Activated naive CD8-positive, alpha-beta T cell (primary cell): ENCODE measurements around the gene PDE4D.
"Not testable (repeated sequence)": the region's sequence is repeated elsewhere in the genome, so short reads cannot be mapped to it uniquely, and the experiment has no call there.

ENCODE experiments used
- H3K27ac Mint-ChIP-seq: one replicate; pipeline ENCODE4 v1.8.0; 2021; ENCODE audit warnings: mixed read lengths
- H3K27me3 Mint-ChIP-seq: one replicate; pipeline ENCODE4 v1.8.0; 2021; ENCODE audit warnings: mixed read lengths
- H3K36me3 Mint-ChIP-seq: one replicate; pipeline ENCODE4 v1.8.0; 2021; ENCODE audit warnings: mixed read lengths
- H3K4me1 Mint-ChIP-seq: one replicate; pipeline ENCODE4 v1.8.0; 2021; ENCODE audit warnings: low read depth, mixed read lengths
- H3K4me3 Mint-ChIP-seq: one replicate; pipeline ENCODE4 v1.8.0; 2021; ENCODE audit warnings: mild to moderate bottlenecking, mixed read lengths
- H3K9me3 Mint-ChIP-seq: one replicate; pipeline ENCODE4 v1.8.0; 2021; ENCODE audit warnings: low read depth, mixed read lengths

Gene PDE4D

DNA sequence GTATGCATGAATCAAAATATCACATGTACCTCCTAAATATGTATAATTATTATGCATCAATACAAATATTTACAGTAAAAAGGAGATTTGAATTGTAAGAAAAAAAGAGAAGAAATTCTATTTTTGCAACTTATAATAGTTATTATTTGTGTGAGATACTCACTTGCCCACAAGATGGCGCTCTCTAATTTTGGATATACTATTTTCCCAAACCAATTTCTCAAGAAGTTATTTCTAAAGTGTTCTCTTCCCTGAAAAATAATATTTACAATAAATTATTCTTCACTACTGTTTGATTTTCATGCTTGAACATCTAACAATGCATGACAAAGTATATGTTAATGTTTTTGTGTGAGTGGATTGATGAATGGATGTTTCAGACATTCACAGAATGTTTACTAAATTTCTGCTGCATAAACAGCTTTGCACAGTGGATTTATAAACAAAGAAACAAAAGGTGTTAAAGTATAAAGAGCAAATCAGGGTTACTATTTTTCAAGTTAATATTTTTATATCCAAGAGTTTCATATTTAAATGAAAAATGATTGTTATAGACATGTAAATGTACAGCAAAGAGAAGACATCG, 503.4 kb downstream of the PDE4D start:
- Mint-ChIP-seq H3K27me3 (peaks cover 5% of the 10 kb centered on the region), H3K4me1 (no peaks in the 10 kb centered on the region)

DNA sequence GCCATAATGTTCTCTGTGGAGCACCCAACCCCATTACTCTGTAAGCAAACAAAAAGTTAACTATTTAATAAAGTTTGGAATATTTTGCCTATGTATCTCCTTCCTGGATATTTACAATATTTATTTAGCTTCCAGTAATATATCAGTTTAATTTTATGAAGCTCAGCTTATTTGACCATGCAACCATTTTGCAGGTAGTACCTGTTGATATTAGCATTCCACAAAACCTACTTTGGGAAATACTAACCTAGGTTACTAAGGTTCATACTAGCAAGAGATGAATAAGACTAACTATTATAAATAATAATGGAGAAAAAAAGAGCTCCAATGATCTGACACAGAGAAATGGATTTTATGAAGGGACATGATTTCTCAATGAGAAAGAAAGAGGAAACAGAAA, 506.4 kb downstream of the PDE4D start:
- Mint-ChIP-seq H3K9me3 (no peaks in the 10 kb centered on the region), H3K27me3 (peaks cover 5% of the 10 kb centered on the region), H3K4me3 (no peak overlapping the region), H3K4me1 (no peaks in the 10 kb centered on the region), H3K36me3 (no peaks in the 10 kb centered on the region), H3K27ac (no peak overlapping the region)

More for the DNA sequence above, 503.4 kb downstream of the PDE4D start:
- no peaks in the 10 kb centered on the region for H3K9me3 Mint-ChIP-seq
- H3K27ac Mint-ChIP-seq: no peak overlapping the region
- H3K36me3 Mint-ChIP-seq: no peaks in the 10 kb centered on the region
- H3K4me3 Mint-ChIP-seq: no peak overlapping the region

DNA sequence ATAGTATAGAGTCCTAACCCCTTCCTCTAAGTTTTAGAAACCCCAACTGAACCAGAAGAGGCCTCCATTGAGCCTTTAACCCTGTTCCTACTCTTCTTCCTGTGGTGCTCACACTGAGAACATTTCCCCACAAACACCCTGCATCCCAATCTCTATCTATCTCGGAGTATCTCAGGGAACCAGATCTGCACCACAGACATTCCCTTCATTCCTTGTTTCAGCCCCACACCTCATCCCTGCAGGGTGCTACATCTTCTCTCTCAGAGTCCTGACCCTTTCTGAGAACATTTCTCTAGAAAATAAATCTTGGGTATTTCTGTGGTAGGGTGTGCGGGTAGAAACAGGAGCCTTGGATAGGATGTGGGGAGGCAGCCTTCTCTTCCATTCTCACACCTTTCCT, 507.8 kb downstream of the PDE4D start:
- no peak overlapping the region for H3K27ac Mint-ChIP-seq
- H3K4me1 Mint-ChIP-seq: no peaks in the 10 kb centered on the region
- peaks cover 4% of the 10 kb centered on the region for H3K27me3 Mint-ChIP-seq
- H3K9me3 Mint-ChIP-seq: no peaks in the 10 kb centered on the region
- no peaks in the 10 kb centered on the region for H3K36me3 Mint-ChIP-seq
- H3K4me3 Mint-ChIP-seq: no peak overlapping the region

DNA sequence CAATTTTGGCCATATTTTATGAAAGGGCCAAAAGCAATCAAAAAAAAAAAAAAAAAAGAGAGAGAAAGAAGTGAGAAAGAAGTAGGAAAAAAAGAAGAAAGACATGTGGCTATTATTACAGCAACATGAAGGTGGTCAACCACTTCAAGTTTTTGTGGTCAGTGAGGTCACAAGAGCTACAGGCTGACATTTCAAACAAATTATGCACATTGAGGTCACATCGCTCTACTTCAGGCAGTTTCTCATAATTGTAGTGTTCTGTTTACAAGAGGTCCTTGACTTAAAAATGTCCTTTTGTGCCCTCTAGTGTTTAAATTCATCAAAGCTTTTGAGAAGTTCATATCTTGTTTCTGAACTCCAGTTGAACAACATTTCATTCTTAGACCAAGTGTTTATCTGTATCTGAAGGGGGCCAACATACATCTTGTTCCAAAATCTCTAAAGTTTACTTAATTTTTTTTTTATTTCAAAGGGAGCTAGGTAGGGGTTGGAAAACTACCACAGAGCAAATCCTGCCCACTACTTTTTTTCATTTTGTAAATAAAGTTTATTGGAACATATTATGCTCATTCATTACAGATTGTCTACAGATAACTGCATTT, 513.1 kb downstream of the PDE4D start:
- Mint-ChIP-seq H3K27ac (no peak overlapping the region), H3K4me1 (no peaks in the 10 kb centered on the region), H3K4me3 (no peak overlapping the region), H3K9me3 (no peaks in the 10 kb centered on the region), H3K36me3 (no peaks in the 10 kb centered on the region), H3K27me3 (peaks cover 2% of the 10 kb centered on the region)

DNA sequence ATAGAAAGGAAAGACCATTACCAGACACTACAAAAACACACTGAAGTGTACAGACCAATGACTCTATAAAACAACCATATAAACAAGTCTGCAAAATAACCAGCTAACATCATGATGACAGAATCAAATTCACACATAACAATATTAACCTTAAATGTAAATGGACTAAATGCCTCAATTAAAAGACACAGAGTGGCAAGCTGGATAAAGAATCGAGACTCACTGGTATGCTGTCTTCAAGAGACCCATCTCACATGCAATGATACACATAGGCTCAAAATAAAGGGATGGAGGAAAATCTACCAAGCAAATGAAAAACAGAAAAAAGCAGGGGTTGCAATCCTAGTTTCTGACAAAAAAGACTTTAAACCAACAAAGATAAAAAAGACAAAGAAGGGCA, 519.5 kb downstream of the PDE4D start:
- H3K27ac Mint-ChIP-seq, H3K4me1 Mint-ChIP-seq, H3K4me3 Mint-ChIP-seq, H3K27me3 Mint-ChIP-seq, H3K36me3 Mint-ChIP-seq: not testable (repeated sequence)
- peaks cover 12% of the 10 kb centered on the region for H3K9me3 Mint-ChIP-seq

DNA sequence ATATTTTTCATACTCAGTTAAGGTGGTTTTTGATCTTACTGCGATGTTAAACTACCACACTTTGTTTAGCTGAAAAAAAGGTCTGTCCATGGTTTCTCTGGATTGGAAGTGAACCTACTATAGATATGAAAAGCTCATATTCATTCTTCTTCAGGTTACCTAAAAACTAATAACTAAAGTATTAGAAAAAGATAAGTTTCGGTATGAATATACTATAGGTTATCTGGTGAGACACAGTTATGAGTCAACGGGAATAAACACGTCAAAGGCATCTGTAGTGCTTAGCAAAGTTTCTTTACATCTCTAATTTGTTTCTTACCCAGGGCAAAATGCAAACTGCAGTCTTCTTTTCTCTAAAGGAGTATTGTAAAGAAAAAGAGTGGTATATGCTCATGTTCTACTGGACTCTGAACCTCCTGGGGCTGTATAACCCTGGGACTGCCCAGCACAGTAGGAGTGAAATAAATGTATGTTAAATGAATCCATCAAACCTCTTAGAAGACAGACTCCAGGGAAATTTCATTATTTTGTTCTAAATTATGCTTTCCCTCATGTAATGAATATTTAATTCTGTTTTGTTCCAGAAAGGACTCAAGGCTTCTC, 521.9 kb downstream of the PDE4D start:
- Mint-ChIP-seq H3K27me3 (peaks cover 3% of the 10 kb centered on the region), H3K4me1 (no peaks in the 10 kb centered on the region), H3K36me3 (peaks cover 9% of the 10 kb centered on the region), H3K27ac (no peak overlapping the region), H3K9me3 (peaks cover 12% of the 10 kb centered on the region), H3K4me3 (no peak overlapping the region)

DNA sequence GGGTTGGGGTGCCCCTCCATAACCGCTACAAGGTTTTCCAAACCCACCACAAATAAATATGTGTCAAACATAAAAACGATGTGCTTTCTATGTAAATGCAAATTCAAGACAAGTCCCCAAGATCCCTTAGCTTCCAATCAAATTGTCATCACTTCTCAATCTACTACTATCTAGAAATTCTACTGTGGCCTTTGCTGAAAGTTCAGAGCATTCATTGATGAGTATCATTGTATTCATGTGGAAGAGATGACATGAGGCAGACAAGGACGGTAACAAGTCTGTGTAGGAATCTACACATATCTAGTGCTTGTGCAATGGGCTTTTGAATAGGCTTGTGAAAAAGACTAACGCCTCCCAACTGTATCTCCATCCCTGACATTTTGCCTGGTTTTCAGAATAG, 524.6 kb downstream of the PDE4D start:
- Mint-ChIP-seq H3K27me3 (peaks cover 4% of the 10 kb centered on the region), H3K4me3 (no peak overlapping the region), H3K9me3 (no peaks in the 10 kb centered on the region), H3K4me1 (no peaks in the 10 kb centered on the region), H3K36me3 (peaks cover 3% of the 10 kb centered on the region), H3K27ac (no peak overlapping the region)

DNA sequence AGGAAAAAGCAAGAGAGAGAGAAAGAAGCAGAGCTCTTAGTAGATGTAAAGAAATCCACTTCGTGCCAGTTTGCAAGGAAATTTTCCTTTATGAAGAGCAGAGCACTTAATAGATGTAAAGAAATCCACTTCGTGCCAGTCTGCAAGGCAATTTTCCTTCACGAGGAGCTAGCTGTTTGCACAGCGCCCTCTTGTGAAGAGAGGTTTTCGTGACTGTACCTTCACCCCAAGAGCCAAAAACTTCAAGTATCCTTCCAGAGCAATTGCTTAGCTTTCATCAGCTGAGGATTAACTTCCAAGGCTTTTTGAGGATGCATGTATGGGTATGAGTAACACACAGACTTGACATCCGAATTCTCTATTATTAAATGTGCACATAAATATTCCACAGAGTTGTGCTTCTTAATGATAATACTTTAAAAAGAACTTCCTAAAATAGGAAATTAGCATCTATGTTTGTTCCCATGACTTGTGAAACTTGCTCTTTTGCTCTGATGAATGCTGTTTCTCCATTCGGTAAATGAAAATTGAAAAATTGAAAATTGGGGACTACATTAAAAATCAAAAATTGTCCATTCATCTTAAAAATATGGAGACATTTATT, 525.6 kb downstream of the PDE4D start:
- no peaks in the 10 kb centered on the region for H3K36me3 Mint-ChIP-seq
- no peak overlapping the region for H3K4me3 Mint-ChIP-seq
- no peaks in the 10 kb centered on the region for H3K4me1 Mint-ChIP-seq
- peaks cover 4% of the 10 kb centered on the region for H3K27me3 Mint-ChIP-seq
- H3K9me3 Mint-ChIP-seq: no peaks in the 10 kb centered on the region
- H3K27ac Mint-ChIP-seq: no peak overlapping the region

DNA sequence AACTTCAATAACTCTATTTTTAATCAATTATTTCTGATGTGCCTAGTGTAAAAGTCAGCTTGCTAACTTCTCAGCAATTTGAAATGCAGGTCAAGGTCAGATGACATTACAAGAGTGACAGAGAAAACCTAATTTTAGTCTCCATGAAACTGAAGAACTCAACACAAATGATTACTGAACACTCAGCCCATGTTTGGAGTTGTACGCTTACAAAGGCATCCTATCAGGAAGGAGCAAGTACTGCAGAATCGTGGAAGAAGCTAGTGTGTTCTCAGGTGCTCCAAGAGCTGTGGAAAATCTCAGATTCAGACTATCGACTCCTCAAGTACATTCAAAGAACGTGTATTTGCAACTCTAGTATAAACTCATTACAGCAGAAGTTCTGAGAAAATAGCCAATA, 526.7 kb downstream of the PDE4D start:
- Mint-ChIP-seq H3K9me3 (no peaks in the 10 kb centered on the region), H3K27me3 (peaks cover 5% of the 10 kb centered on the region), H3K36me3 (no peaks in the 10 kb centered on the region), H3K27ac (no peak overlapping the region), H3K4me3 (no peak overlapping the region), H3K4me1 (no peaks in the 10 kb centered on the region)

DNA sequence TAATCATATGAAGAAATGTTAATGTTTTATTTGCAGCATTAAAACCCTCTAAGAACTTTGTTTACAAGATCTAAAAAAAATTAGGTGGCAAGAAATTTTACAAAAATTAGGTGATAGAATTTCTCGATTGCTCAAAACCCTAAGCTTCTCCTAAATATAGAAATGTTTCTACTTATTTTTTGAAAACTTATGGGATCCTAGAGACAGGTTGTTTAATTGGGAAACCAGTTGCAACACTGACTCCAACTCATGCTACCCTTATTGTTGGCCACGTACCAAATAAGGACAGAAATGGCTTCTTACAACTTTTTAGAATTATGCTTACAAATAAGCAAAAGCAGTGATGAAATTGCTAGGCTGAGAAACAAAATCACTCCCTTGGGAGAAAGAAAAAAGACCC, 531.1 kb downstream of the PDE4D start:
- H3K27me3 Mint-ChIP-seq: peaks cover 3% of the 10 kb centered on the region
- no peaks in the 10 kb centered on the region for H3K4me1 Mint-ChIP-seq
- no peaks in the 10 kb centered on the region for H3K9me3 Mint-ChIP-seq
- no peak overlapping the region for H3K27ac Mint-ChIP-seq
- no peaks in the 10 kb centered on the region for H3K36me3 Mint-ChIP-seq
- H3K4me3 Mint-ChIP-seq: no peak overlapping the region

DNA sequence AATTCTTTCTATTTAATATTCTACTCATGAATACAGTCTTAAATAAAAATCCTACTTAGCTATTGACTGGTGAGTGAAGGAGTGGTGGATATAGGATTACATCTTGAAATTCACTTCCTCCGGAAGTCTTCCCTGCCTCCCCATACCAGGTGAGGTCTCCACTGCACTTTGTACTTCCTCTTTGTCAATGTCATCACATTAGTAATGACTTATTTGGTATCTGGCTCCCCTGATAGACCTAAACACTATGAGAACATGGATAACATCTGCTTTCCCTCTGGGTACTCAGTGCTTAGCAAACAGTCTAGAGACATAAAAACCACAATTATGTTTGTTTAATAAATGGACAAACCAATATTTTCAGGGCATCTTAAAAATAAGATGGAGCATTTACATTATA, 532.1 kb downstream of the PDE4D start:
- Mint-ChIP-seq H3K27ac (no peak overlapping the region), H3K4me1 (no peaks in the 10 kb centered on the region)

DNA sequence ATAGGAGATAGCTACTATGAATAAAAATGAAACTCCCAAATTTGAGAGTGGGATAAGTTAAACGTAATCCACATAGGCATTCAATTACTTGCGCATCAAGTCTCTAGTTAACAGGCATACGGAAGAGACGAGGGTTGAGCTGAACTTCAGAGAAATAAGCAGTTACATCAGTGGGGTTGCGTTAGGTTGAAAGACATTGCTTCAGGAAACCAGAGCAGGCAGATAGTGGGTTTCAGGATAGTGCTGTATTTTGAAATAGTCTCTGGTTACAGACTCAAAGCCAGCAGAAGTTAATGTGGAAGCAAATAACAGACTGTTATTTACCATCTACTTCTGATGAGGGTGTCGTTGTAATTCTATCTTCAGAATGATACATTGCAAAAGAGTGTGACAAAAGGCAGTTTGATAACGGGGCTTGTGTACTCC, 533.4 kb downstream of the PDE4D start:
- H3K27ac Mint-ChIP-seq: no peak overlapping the region
- H3K9me3 Mint-ChIP-seq: no peaks in the 10 kb centered on the region
- H3K4me1 Mint-ChIP-seq: no peaks in the 10 kb centered on the region
- H3K27me3 Mint-ChIP-seq: peaks cover 1% of the 10 kb centered on the region
- H3K4me3 Mint-ChIP-seq: no peak overlapping the region
- no peaks in the 10 kb centered on the region for H3K36me3 Mint-ChIP-seq

More for the DNA sequence above, 532.1 kb downstream of the PDE4D start:
- H3K36me3 Mint-ChIP-seq: no peaks in the 10 kb centered on the region
- no peaks in the 10 kb centered on the region for H3K9me3 Mint-ChIP-seq
- peaks cover 3% of the 10 kb centered on the region for H3K27me3 Mint-ChIP-seq
- no peak overlapping the region for H3K4me3 Mint-ChIP-seq

DNA sequence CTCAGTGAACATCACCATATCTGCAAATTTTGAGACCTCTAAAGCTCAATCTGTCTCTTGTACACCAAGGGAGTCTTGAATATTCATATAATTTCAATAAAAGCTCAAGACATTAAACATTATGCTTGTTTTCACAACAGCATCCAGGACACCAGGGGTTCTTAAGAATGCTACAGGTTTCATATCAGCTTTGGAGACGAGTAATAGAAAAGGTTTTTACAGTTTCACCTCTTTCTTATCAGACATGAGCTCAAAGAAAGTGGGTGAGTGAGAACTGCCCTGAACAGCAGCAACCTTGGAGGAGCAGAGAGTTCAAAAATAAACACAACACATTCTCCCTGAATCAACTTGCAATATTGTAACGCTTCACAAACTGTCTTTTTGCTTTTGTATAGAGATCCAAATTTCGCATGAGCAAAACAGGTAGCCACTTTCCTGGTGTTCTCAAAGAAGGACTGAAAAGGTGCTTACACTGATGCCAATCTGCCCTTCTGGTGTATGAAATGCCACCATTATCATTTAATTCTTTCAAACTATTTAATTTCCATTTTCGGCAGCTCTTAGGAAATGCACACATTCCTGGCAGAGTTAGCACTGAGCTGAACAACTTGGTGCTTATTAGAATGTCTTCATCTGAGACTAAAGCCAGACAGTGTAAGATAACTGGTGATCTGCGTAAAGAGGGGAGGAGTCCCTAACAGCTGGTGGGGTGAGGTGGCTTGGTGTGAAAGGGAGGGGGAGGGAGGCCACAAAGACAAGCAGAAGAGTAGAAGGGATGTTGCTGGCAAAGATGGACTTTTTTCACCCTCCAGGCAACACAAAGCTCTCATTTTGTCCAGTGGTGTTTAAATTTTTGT, 535.3 kb downstream of the PDE4D start:
- H3K27ac Mint-ChIP-seq: no peak overlapping the region
- H3K9me3 Mint-ChIP-seq: no peaks in the 10 kb centered on the region
- peaks cover 4% of the 10 kb centered on the region for H3K27me3 Mint-ChIP-seq
- no peaks in the 10 kb centered on the region for H3K36me3 Mint-ChIP-seq
- H3K4me3 Mint-ChIP-seq: no peak overlapping the region
- H3K4me1 Mint-ChIP-seq: no peaks in the 10 kb centered on the region

DNA sequence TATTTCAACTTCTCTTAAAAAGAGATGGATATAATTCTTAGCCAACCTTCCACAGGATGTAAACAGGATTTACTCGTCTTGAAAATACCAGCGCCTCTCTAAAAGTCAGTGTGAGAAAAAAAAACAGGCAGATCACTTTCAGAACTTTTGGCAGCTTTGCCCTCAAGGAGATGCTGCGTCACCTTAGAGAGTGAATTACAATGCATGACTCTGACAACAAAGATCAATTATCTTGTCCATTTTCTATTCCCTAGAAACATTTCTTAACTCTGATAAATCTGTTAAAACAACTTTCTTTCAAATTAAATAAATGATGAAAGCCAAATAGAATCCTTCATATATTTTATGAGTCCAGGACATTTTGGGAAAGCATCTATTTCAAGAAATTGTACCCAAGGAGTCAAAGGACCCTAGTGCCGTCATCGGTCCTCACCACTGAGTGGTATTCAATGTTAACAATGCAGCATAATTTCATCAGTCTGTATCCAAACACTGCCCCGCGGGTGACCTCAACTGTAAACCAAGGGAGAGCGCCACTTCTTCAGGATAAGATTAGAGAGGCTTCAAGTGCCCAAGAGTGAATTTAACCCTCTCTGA, 536.0 kb downstream of the PDE4D start:
- no peak overlapping the region for H3K27ac Mint-ChIP-seq
- no peaks in the 10 kb centered on the region for H3K36me3 Mint-ChIP-seq
- no peaks in the 10 kb centered on the region for H3K9me3 Mint-ChIP-seq
- H3K4me1 Mint-ChIP-seq: no peaks in the 10 kb centered on the region
- no peak overlapping the region for H3K4me3 Mint-ChIP-seq
- H3K27me3 Mint-ChIP-seq: peaks cover 7% of the 10 kb centered on the region
